Measurements from ENCODE around the gene CCDC40.

CCDC40 gene

DNA sequence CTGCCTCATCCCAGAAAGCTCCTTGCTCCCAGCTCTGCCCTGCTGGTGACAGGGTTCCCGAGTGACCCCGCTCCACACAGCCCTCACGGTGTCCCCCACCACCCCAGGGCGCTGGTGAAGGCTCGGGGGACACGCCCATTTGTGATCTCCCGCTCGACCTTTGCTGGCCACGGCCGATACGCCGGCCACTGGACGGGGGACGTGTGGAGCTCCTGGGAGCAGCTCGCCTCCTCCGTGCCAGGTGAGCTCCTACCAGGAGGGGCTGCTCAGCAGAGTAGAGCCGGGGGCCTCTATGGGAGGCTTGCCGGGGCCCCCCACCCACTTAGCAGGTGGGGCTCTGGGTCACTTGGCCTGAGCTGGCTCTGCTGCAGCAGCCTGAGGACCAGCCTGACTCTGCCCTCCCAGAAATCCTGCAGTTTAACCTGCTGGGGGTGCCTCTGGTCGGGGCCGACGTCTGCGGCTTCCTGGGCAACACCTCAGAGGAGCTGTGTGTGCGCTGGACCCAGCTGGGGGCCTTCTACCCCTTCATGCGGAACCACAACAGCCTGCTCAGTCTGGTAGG lies 76.1 kb downstream of the CCDC40 start:
- Histone ChIP-seq H3K36me3 (ENCODE audit: control insufficient read depth, insufficient read depth, low read length) (peaks cover 3% of the 10 kb centered on the region), H3K27ac (ENCODE audit: low read depth, low read length, severe bottlenecking) (no peak overlapping the region), H3K4me1 (ENCODE audit: control insufficient read depth, insufficient read depth, low read length, poor library complexity, severe bottlenecking) (peaks cover 3% of the 10 kb centered on the region), H3K4me3 (ENCODE audit: extremely low read depth, insufficient read depth, low read length, poor library complexity, severe bottlenecking) (no peak overlapping the region), H3K9me3 (ENCODE audit: control insufficient read depth, low read length) (peaks cover 9% of the 10 kb centered on the region)
- 92 to 97% methylated on average over 15 to 20 of the region's 24 CpGs for WGBS, 2 experiments (ENCODE audit: insufficient coverage in 2 of 2)

DNA sequence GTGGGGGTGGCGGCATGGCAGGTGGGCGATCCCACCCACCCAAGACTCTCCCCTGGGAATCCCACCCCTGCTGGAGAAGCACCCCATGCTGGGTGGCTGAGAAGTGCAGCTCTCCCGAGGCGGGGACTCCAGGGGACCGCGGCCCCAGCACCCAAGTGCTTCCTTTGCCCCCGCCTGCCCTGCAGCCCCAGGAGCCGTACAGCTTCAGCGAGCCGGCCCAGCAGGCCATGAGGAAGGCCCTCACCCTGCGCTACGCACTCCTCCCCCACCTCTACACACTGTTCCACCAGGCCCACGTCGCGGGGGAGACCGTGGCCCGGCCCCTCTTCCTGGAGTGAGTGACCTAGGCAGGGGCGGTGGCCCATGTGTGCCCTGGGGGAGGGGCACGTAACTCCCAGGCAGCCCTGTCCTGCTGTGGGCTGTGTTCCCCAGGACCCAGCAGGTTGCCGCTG lies 76.6 kb downstream of the CCDC40 start:
- H3K4me1 ChIP-seq (ENCODE audit: control insufficient read depth, insufficient read depth, low read length, poor library complexity, severe bottlenecking), result peaks cover 3% of the 10 kb centered on the region
- no peak overlapping the region for H3K4me3 ChIP-seq (ENCODE audit: extremely low read depth, insufficient read depth, low read length, poor library complexity, severe bottlenecking)
- WGBS, 2 experiments (ENCODE audit: insufficient coverage in 2 of 2), result 66 to 85% methylated on average over 10 to 13 of the region's 20 CpGs
- H3K27ac ChIP-seq (ENCODE audit: low read depth, low read length, severe bottlenecking), result no peak overlapping the region
- peaks cover 9% of the 10 kb centered on the region for H3K9me3 ChIP-seq (ENCODE audit: control insufficient read depth, low read length)
- peaks cover 3% of the 10 kb centered on the region for H3K36me3 ChIP-seq (ENCODE audit: control insufficient read depth, insufficient read depth, low read length)

DNA sequence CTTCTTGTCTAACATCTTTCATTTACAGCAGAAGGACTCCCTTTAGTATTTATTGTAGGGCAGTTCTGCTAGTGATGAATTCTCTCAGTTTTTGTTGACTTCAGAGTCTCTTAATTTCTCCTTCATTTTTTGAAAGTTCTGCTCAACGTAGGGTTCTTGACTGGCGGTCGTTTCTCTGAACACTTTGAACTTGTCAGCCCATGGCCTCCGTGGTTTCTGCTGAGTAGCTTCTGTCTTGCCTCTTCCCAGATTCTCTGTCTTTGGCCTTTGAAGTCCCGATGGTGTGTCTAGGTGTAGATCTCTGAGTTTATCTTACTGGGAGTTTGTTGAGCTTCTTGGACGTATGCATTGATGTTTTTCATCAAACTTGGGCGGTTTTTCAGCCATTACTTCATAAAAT lies 78.3 kb downstream of the CCDC40 start:
- 93 to 96% methylated on average over 6 of the region's 7 CpGs for WGBS, 2 experiments (ENCODE audit: insufficient coverage in 2 of 2)
- Histone ChIP-seq H3K9me3 (ENCODE audit: control insufficient read depth, low read length) (peaks cover 9% of the 10 kb centered on the region), H3K27ac (ENCODE audit: low read depth, low read length, severe bottlenecking) (no peak overlapping the region), H3K4me1 (ENCODE audit: control insufficient read depth, insufficient read depth, low read length, poor library complexity, severe bottlenecking) (peaks cover 3% of the 10 kb centered on the region), H3K36me3 (ENCODE audit: control insufficient read depth, insufficient read depth, low read length) (peaks cover 3% of the 10 kb centered on the region), H3K4me3 (ENCODE audit: extremely low read depth, insufficient read depth, low read length, poor library complexity, severe bottlenecking) (no peak overlapping the region)

DNA sequence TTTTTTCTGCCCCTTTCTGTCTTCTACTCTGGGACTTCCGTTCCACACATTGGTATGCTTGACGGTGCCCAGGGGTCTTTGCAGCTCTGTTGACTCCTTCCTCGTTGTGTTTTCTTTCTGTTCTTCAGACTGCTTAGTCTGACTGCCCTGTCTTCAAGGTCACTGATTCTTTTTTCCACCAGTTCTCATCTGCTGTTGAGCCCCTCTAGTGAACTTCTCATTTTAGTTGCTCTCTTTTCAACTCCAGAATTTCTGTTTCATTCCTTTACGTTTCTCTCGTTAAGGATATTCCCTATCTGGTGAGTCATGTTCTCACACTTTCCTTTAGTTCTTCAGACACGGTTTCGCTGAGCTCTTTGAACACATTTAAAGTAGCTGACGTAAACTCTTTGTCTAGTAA lies 78.7 kb downstream of the CCDC40 start:
- Histone ChIP-seq H3K4me1 (ENCODE audit: control insufficient read depth, insufficient read depth, low read length, poor library complexity, severe bottlenecking) (peaks cover 3% of the 10 kb centered on the region), H3K36me3 (ENCODE audit: control insufficient read depth, insufficient read depth, low read length) (peaks cover 3% of the 10 kb centered on the region), H3K27ac (ENCODE audit: low read depth, low read length, severe bottlenecking) (no peak overlapping the region), H3K4me3 (ENCODE audit: extremely low read depth, insufficient read depth, low read length, poor library complexity, severe bottlenecking) (no peak overlapping the region), H3K9me3 (ENCODE audit: control insufficient read depth, low read length) (peaks cover 9% of the 10 kb centered on the region)
- 97% methylated on average over 8 of the region's 8 CpGs for WGBS, 2 experiments (ENCODE audit: insufficient coverage in 2 of 2)

DNA sequence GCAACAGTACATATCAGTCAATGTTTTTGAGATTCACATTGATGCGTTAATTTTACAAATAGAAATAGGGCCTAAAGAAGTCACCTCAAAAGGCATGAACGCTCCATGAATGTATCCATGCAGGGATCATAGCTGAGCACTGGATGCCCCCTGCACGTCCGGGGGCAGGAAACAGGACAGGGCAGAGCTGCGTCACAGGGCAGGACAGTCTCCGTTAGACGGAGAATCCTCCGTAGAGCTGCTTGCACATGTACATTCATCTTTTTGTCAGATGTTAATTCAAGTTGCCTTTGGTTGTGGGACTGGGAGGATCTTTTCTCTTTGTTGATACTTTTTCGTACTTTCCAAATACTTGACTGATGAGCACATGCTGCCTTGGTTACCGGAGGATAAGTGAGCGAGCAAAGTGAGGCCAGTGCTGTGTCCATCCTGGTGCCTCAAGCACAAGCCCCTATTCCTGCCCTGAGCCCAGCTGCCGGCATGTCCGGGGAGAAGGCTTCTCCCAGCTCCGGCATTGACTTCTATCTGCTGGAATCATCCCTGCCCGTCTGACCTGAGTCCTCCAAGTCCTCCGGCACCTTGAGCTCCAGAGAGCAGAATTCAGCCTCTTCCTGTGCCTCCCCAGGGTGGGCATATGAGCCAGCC lies 80.0 kb downstream of the CCDC40 start:
- H3K4me3 ChIP-seq (ENCODE audit: extremely low read depth, insufficient read depth, low read length, poor library complexity, severe bottlenecking), result no peak overlapping the region
- 93% methylated on average over 14 to 15 of the region's 16 CpGs for WGBS, 2 experiments (ENCODE audit: insufficient coverage in 2 of 2)
- H3K9me3 ChIP-seq (ENCODE audit: control insufficient read depth, low read length), result peaks cover 9% of the 10 kb centered on the region
- H3K27ac ChIP-seq (ENCODE audit: low read depth, low read length, severe bottlenecking), result no peak overlapping the region
- H3K36me3 ChIP-seq (ENCODE audit: control insufficient read depth, insufficient read depth, low read length), result peaks cover 3% of the 10 kb centered on the region
- H3K4me1 ChIP-seq (ENCODE audit: control insufficient read depth, insufficient read depth, low read length, poor library complexity, severe bottlenecking), result peaks cover 3% of the 10 kb centered on the region

DNA sequence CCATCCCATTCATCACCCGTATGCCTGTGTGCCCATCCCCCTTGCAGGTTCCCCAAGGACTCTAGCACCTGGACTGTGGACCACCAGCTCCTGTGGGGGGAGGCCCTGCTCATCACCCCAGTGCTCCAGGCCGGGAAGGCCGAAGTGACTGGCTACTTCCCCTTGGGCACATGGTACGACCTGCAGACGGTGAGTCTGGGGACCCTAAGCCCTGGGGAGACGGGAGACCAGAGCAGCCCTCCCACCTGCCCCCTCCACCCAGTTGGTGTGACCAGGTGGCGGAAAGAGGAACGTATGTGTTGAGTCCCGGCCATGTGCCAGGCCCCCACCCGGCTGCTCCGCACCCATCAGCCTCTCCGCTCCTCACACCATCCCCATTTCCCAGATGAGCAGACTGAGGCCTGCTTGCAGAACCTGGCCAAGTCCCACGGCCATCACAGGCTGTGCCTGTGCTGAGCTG lies 80.5 kb downstream of the CCDC40 start:
- Histone ChIP-seq H3K4me1 (ENCODE audit: control insufficient read depth, insufficient read depth, low read length, poor library complexity, severe bottlenecking) (peaks cover 3% of the 10 kb centered on the region), H3K9me3 (ENCODE audit: control insufficient read depth, low read length) (peaks cover 9% of the 10 kb centered on the region), H3K4me3 (ENCODE audit: extremely low read depth, insufficient read depth, low read length, poor library complexity, severe bottlenecking) (no peak overlapping the region), H3K27ac (ENCODE audit: low read depth, low read length, severe bottlenecking) (no peak overlapping the region), H3K36me3 (ENCODE audit: control insufficient read depth, insufficient read depth, low read length) (peaks cover 3% of the 10 kb centered on the region)
- WGBS, 2 experiments (ENCODE audit: insufficient coverage in 2 of 2), result 96 to 100% methylated on average over 8 to 13 of the region's 13 CpGs

DNA sequence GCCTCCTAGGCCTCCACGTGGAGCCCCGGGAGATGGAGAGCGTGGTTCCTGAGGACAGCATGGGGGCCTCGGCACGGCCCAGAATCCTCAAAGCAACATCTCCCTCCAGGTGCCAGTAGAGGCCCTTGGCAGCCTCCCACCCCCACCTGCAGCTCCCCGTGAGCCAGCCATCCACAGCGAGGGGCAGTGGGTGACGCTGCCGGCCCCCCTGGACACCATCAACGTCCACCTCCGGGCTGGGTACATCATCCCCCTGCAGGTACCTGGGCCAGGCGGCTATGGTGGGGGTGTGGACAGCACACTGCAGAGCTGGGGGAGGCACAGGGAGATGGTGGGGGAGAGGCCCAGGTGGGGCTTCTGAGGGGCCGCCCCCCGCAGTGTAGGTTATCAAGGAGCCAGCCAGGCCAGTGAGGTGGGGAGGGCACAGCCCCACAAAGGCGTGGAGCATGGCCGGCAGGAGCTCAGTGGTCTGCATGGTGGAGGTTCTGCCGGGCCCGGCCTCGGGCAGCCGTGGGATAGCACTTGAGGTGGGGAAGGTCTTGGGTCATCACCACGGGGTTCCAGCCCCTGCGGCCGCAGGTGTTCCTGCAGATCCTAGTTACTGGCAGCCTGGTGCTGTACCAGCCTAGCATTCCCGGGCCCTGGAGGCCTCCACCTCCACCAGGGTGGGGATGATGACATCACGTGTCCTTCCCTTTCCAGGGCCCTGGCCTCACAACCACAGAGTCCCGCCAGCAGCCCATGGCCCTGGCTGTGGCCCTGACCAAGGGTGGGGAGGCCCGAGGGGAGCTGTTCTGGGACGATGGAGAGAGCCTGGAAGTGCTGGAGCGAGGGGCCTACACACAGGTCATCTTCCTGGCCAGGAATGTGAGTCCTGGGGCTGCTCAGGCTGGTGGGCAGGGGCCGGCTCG lies 81.3 kb downstream of the CCDC40 start:
- Histone ChIP-seq H3K36me3 (ENCODE audit: control insufficient read depth, insufficient read depth, low read length) (peaks cover 1% of the 10 kb centered on the region), H3K4me1 (ENCODE audit: control insufficient read depth, insufficient read depth, low read length, poor library complexity, severe bottlenecking) (peaks cover 3% of the 10 kb centered on the region), H3K4me3 (ENCODE audit: extremely low read depth, insufficient read depth, low read length, poor library complexity, severe bottlenecking) (no peak overlapping the region), H3K9me3 (ENCODE audit: control insufficient read depth, low read length) (peaks cover 9% of the 10 kb centered on the region), H3K27ac (ENCODE audit: low read depth, low read length, severe bottlenecking) (no peak overlapping the region)
- 94 to 96% methylated on average over 18 to 28 of the region's 31 CpGs for WGBS, 2 experiments (ENCODE audit: insufficient coverage in 2 of 2)

DNA sequence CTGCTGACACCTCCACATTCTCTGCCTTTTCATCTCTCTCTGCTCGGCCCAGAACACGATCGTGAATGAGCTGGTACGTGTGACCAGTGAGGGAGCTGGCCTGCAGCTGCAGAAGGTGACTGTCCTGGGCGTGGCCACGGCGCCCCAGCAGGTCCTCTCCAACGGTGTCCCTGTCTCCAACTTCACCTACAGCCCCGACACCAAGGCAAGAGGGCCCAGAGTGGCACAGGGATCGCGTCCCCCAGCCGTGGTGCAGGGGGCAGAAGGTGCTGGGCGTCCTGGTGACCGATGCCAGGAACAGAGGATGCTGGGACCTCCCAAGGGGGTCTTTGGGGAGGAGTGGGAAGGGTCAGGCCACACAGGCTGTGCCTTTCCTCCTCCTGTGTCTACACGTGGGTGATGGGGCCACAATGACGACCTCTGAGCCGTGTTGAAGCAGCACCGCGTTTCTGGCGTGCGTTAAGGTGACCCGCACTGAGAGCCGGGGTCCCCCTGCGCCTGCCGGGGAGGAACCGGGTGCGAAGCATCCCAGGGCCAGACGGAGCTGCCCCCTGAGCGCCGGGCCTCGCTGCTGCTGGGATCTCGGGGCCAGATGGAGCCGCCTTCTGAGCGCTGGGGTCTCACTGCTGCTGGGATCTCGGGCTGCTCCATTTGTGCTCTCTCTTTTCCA lies 82.3 kb downstream of the CCDC40 start:
- H3K9me3 ChIP-seq (ENCODE audit: control insufficient read depth, low read length), result peaks cover 9% of the 10 kb centered on the region
- peaks cover 3% of the 10 kb centered on the region for H3K4me1 ChIP-seq (ENCODE audit: control insufficient read depth, insufficient read depth, low read length, poor library complexity, severe bottlenecking)
- WGBS, 2 experiments (ENCODE audit: insufficient coverage in 2 of 2), result 90 to 93% methylated on average over 29 to 34 of the region's 35 CpGs
- H3K4me3 ChIP-seq (ENCODE audit: extremely low read depth, insufficient read depth, low read length, poor library complexity, severe bottlenecking), result no peak overlapping the region
- no peaks in the 10 kb centered on the region for H3K36me3 ChIP-seq (ENCODE audit: control insufficient read depth, insufficient read depth, low read length)
- no peak overlapping the region for H3K27ac ChIP-seq (ENCODE audit: low read depth, low read length, severe bottlenecking)

DNA sequence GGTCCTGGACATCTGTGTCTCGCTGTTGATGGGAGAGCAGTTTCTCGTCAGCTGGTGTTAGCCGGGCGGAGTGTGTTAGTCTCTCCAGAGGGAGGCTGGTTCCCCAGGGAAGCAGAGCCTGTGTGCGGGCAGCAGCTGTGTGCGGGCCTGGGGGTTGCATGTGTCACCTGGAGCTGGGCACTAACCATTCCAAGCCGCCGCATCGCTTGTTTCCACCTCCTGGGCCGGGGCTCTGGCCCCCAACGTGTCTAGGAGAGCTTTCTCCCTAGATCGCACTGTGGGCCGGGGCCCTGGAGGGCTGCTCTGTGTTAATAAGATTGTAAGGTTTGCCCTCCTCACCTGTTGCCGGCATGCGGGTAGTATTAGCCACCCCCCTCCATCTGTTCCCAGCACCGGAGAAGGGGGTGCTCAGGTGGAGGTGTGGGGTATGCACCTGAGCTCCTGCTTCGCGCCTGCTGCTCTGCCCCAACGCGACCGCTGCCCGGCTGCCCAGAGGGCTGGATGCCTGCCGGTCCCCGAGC lies 82.9 kb downstream of the CCDC40 start:
- Histone ChIP-seq H3K4me1 (ENCODE audit: control insufficient read depth, insufficient read depth, low read length, poor library complexity, severe bottlenecking) (peaks cover 6% of the 10 kb centered on the region), H3K27ac (ENCODE audit: low read depth, low read length, severe bottlenecking) (no peak overlapping the region), H3K36me3 (ENCODE audit: control insufficient read depth, insufficient read depth, low read length) (no peaks in the 10 kb centered on the region), H3K4me3 (ENCODE audit: extremely low read depth, insufficient read depth, low read length, poor library complexity, severe bottlenecking) (no peak overlapping the region), H3K9me3 (ENCODE audit: control insufficient read depth, low read length) (peaks cover 9% of the 10 kb centered on the region)
- WGBS, 2 experiments (ENCODE audit: insufficient coverage in 2 of 2), result 95 to 97% methylated on average over 11 to 18 of the region's 24 CpGs

DNA sequence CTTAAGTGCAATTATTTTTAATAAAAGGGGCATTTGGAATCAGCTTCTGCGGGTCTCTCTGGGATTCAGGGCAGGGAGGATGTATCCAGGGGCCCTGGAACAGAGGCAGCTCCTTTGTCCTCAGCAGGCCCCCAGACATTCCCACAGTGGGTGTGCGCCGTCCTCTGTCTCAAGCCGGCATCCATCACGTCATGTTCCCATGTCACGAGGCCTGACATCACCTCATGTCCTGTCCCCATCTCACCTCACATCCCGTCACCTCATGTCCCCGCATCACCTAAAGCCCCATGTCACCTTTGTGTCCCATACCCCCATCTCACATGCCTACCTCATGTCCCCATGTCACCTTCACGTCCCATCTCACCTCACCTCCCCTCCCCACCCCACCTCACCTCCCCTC lies 83.4 kb downstream of the CCDC40 start:
- Histone ChIP-seq H3K9me3 (ENCODE audit: control insufficient read depth, low read length) (peaks cover 6% of the 10 kb centered on the region), H3K4me3 (ENCODE audit: extremely low read depth, insufficient read depth, low read length, poor library complexity, severe bottlenecking) (no peak overlapping the region), H3K36me3 (ENCODE audit: control insufficient read depth, insufficient read depth, low read length) (no peaks in the 10 kb centered on the region), H3K4me1 (ENCODE audit: control insufficient read depth, insufficient read depth, low read length, poor library complexity, severe bottlenecking) (peaks cover 7% of the 10 kb centered on the region), H3K27ac (ENCODE audit: low read depth, low read length, severe bottlenecking) (no peak overlapping the region)
- whole genome bisulfite sequencing, 2 experiments (ENCODE audit: insufficient coverage in 2 of 2), result 91 to 94% methylated on average over 7 to 8 of the region's 9 CpGs
